Activated B cell treated with CpG ODN at 0.5 μM for 24 hours (primary cell): ENCODE data around the gene IFI6. TPM values are rescaled to one million over a fixed set of nuclear protein-coding genes. Genes with fewer than 3 reads are reported as not detected.
A peak's percentile ranks its signal among the peaks of the same experiment; 100 is the strongest.
"Not testable (repeated sequence)": the region's sequence is repeated elsewhere in the genome, so short reads cannot be mapped to it uniquely, and the experiment has no call there.

Source experiments
- ATAC-seq: fragments of 200-7000 bp; cut with Tn5 transposase; one replicate; pipeline ENCODE4 v1.10.0; 2021; ENCODE audit warnings: low read depth, mild to moderate bottlenecking, moderate library complexity
- CTCF ChIA-PET: fragments of 350-600 bp; sonication (Branson Sonifier 250); formaldehyde crosslinking; loops from one replicate; lab custom pipeline; 2021; ENCODE audit warnings: antibody characterized with exemption; lab: Charles Lee
- POLR2A ChIA-PET: fragments of 350-600 bp; sonication (Branson Sonifier 250); formaldehyde crosslinking; loops from one replicate; lab custom pipeline; 2021; ENCODE audit warnings: antibody characterized with exemption; lab: Charles Lee
- DNase-seq: peaks from one replicate; pipeline ENCODE4 v3.0.0; 2022
- H3K27ac Mint-ChIP-seq: one replicate; pipeline ENCODE4 v1.8.0; 2020; ENCODE audit warnings: mixed read lengths
- H3K27me3 Mint-ChIP-seq: one replicate; pipeline ENCODE4 v1.8.0; 2021; ENCODE audit warnings: mixed read lengths
- H3K36me3 Mint-ChIP-seq: one replicate; pipeline ENCODE4 v1.8.0; 2021; ENCODE audit warnings: low read depth, mixed read lengths
- H3K4me1 Mint-ChIP-seq: one replicate; pipeline ENCODE4 v1.8.0; 2021; ENCODE audit warnings: mixed read lengths
- H3K4me3 Mint-ChIP-seq: one replicate; pipeline ENCODE4 v1.8.0; 2020; ENCODE audit warnings: mild to moderate bottlenecking, mixed read lengths
- H3K9me3 Mint-ChIP-seq: one replicate; pipeline ENCODE4 v1.8.0; 2020; ENCODE audit warnings: mixed read lengths
- CTCF ChIP-seq: fragments of 200-600 bp; IDR thresholded peaks from one replicate; pipeline ENCODE4 v1.8.0; 2022; ENCODE audit warnings: antibody characterized with exemption, mild to moderate bottlenecking
- intact Hi-C: fragments of 100-400 bp; cut with micrococcal nuclease; formaldehyde crosslinking; loops from one replicate; pipeline ENCODE4 v1.15.1; 2024
- total RNA-seq: library from RNA; stranded (reverse); gene quantifications from 2 replicates; pipeline ENCODE4 v1.2.3, GENCODE V29; 2022

IFI6 gene
- total RNA-seq, 1 donor from 2014 or later = 11.4 TPM

GRCh38 chr1:27630859-27631491, 41.0 kb downstream of the IFI6 start:
- Mint-ChIP-seq H3K9me3 (no peaks in the 10 kb centered on the region), H3K27ac (peak overlapping the region; percentile 83), H3K27me3 (no peaks in the 10 kb centered on the region), H3K4me3 (peak overlapping the region; percentile 75), H3K36me3 (no peaks in the 10 kb centered on the region), H3K4me1 (peaks cover 80% of the 10 kb centered on the region)
- DNase-seq (no peak), ATAC-seq (peak; percentile 14)
- CTCF ChIA-PET = interaction anchor here (0.9 to 2.1 kb wide), 5 partner anchors 23 to 74 kb away, joined by 3 to 14 read pairs (median 3); no protein-coding TSS in a partner anchor
- POLR2A ChIA-PET = interaction anchor here (0.5 to 15.1 kb wide), 11 partner anchors 9 to 212 kb away, joined by 3 to 271 read pairs (median 5); partner anchors contain the start of genes AHDC1 and PPP1R8
- intact Hi-C loops = loop anchor here (1.0 kb wide), 1 partner anchor 28 kb away; no protein-coding TSS in a partner anchor
- no peak for TF ChIP-seq CTCF

- no peak for TF ChIP-seq CTCF
- Mint-ChIP-seq H3K36me3 (no peaks in the 10 kb centered on the region), H3K4me1 (peaks cover 62% of the 10 kb centered on the region), H3K27me3 (no peaks in the 10 kb centered on the region), H3K9me3 (no peaks in the 10 kb centered on the region), H3K27ac (peak overlapping the region; percentile 66), H3K4me3 (peak overlapping the region; percentile 30)
- DNase-seq (no peak), ATAC-seq (no peak)
- ChIA-PET POLR2A (interaction anchor here (0.5 to 15.1 kb wide), 7 partner anchors 9 to 320 kb away, joined by 3 to 271 read pairs (median 4); no protein-coding TSS in a partner anchor), CTCF (interaction anchor here (0.8 to 3.9 kb wide), 5 partner anchors 12 to 34 kb away, joined by 3 to 17 read pairs (median 4); no protein-coding TSS in a partner anchor)
- intact Hi-C loops = no loop called here
These were observed 43.3 kb downstream of the IFI6 start for GRCh38 chr1:27628712-27629111.

GRCh38 chr1:27627733-27628132, 44.3 kb downstream of the IFI6 start:
- peaks cover 52% of the 10 kb centered on the region for H3K4me1 Mint-ChIP-seq
- DNase-seq, H3K27me3 Mint-ChIP-seq, intact Hi-C loops, ATAC-seq, H3K9me3 Mint-ChIP-seq, H3K4me3 Mint-ChIP-seq, H3K36me3 Mint-ChIP-seq: not testable (repeated sequence)
- H3K27ac Mint-ChIP-seq = peak overlapping the region; percentile 15
- CTCF ChIA-PET = interaction anchor here (0.8 to 3.9 kb wide), 4 partner anchors 13 to 37 kb away, joined by 4 to 17 read pairs (median 7); no protein-coding TSS in a partner anchor
- POLR2A ChIA-PET = interaction anchor here (0.7 to 15.1 kb wide), 3 partner anchors 10 to 69 kb away, joined by 3 to 271 read pairs (median 4); no protein-coding TSS in a partner anchor

GRCh38 chr1:27627061-27627460, 44.9 kb downstream of the IFI6 start:
- DNase-seq (no peak), ATAC-seq (no peak)
- no peaks in the 10 kb centered on the region for H3K9me3 Mint-ChIP-seq
- no peak overlapping the region for H3K27ac Mint-ChIP-seq
- ChIA-PET POLR2A (interaction anchor here (15.1 kb wide), 1 partner anchor 32 kb away, joined by 271 read pairs; no protein-coding TSS in a partner anchor), CTCF (interaction anchor here (0.8 to 3.9 kb wide), 2 partner anchors 19 to 38 kb away, joined by 4 to 17 read pairs; no protein-coding TSS in a partner anchor)
- H3K27me3 Mint-ChIP-seq = no peaks in the 10 kb centered on the region
- intact Hi-C loops = no loop called here
- no peak overlapping the region for H3K4me3 Mint-ChIP-seq
- TF ChIP-seq CTCF = no peak
- peaks cover 47% of the 10 kb centered on the region for H3K4me1 Mint-ChIP-seq
- peaks cover 11% of the 10 kb centered on the region for H3K36me3 Mint-ChIP-seq

GRCh38 chr1:27626031-27626935, 45.7 kb downstream of the IFI6 start:
- ATAC-seq (peak; percentile 37), DNase-seq (no peak)
- H3K4me1 Mint-ChIP-seq = peaks cover 46% of the 10 kb centered on the region
- intact Hi-C loops = no loop called here
- H3K27ac Mint-ChIP-seq = no peak overlapping the region
- ChIA-PET POLR2A (interaction anchor here (0.7 to 15.1 kb wide), 8 partner anchors 8 to 471 kb away, joined by 3 to 271 read pairs (median 5); partner anchors contain the start of genes FGR and SLC9A1), CTCF (interaction anchor here (1.1 to 3.9 kb wide), 4 partner anchors 18 to 37 kb away, joined by 3 to 19 read pairs (median 10); no protein-coding TSS in a partner anchor)
- TF ChIP-seq CTCF = no peak
- H3K36me3 Mint-ChIP-seq = peaks cover 13% of the 10 kb centered on the region
- no peak overlapping the region for H3K4me3 Mint-ChIP-seq
- no peaks in the 10 kb centered on the region for H3K9me3 Mint-ChIP-seq
- H3K27me3 Mint-ChIP-seq = no peaks in the 10 kb centered on the region
